Hepatocyte (in vitro differentiated cells): ENCODE measurements around the gene RBL1. TPM values are rescaled to one million over a fixed set of nuclear protein-coding genes. Genes with fewer than 3 reads are reported as not detected.
"Not testable (repeated sequence)": the region's sequence is repeated elsewhere in the genome, so short reads cannot be mapped to it uniquely, and the experiment has no call there.

ENCODE experiments used
- DNase-seq: peaks from one replicate; pipeline ENCODE4 v3.0.0-alpha.2; 2016; ENCODE audit warnings: low spot score
- H2AFZ ChIP-seq: fragments of 200-600 bp; sonication (generic); 2 replicates; pipeline ENCODE4 v1.6.0; 2016; ENCODE audit warnings: antibody characterized with exemption, mild to moderate bottlenecking
- H3K27ac ChIP-seq: fragments of 200-600 bp; sonication (generic); 2 replicates; pipeline ENCODE4 v1.5.1; 2016; ENCODE audit warnings: mild to moderate bottlenecking
- H3K27me3 ChIP-seq: fragments of 200-600 bp; sonication (generic); 2 replicates; pipeline ENCODE4 v1.6.1; 2016
- H3K36me3 ChIP-seq: fragments of 200-600 bp; sonication (generic); replicated peaks from 2 replicates; pipeline ENCODE4 v1.5.1; 2016; ENCODE audit warnings: low read depth; ENCODE audit not compliant: insufficient read depth
- H3K4me1 ChIP-seq: fragments of 200-600 bp; sonication (generic); 2 replicates; pipeline ENCODE4 v1.5.1; 2016; ENCODE audit warnings: mild to moderate bottlenecking, moderate library complexity; ENCODE audit not compliant: insufficient read depth
- H3K4me2 ChIP-seq: fragments of 200-600 bp; sonication (generic); 2 replicates; pipeline ENCODE4 v1.6.0; 2016
- H3K4me3 ChIP-seq: fragments of 200-600 bp; sonication (generic); 2 replicates; pipeline ENCODE4 v1.5.1; 2016; ENCODE audit warnings: mild to moderate bottlenecking
- H3K79me2 ChIP-seq: fragments of 200-600 bp; sonication (generic); 2 replicates; pipeline ENCODE4 v1.6.0; 2017; ENCODE audit warnings: mild to moderate bottlenecking
- H3K9me2 ChIP-seq: fragments of 200-600 bp; sonication (generic); replicated peaks from 2 replicates; pipeline ENCODE4 v1.6.0; 2017; ENCODE audit warnings: mild to moderate bottlenecking; ENCODE audit not compliant: insufficient read depth
- H3K9me3 ChIP-seq: fragments of 200-600 bp; sonication (generic); 2 replicates; pipeline ENCODE4 v1.5.1; 2016; ENCODE audit warnings: low read depth, mild to moderate bottlenecking
- H4K20me1 ChIP-seq: fragments of 200-600 bp; sonication (generic); 2 replicates; pipeline ENCODE4 v1.6.0; 2016; ENCODE audit warnings: mild to moderate bottlenecking; ENCODE audit not compliant: insufficient read depth, poor library complexity, severe bottlenecking
- CTCF ChIP-seq: fragments of 200-600 bp; sonication (generic); IDR thresholded peaks from 2 replicates; pipeline ENCODE4 v1.5.1; 2016; ENCODE audit warnings: antibody characterized with exemption, mild to moderate bottlenecking; ENCODE audit not compliant: poor library complexity
- EZH2 ChIP-seq: fragments of 200-600 bp; sonication (generic); IDR thresholded peaks from 2 replicates; pipeline ENCODE4 v1.6.1; 2016; ENCODE audit warnings: antibody characterized with exemption, mild to moderate bottlenecking, borderline replicate concordance
- EZH2phosphoT487 ChIP-seq: fragments of 200-600 bp; sonication (generic); IDR thresholded peaks from one replicate; pipeline ENCODE4 v1.6.1; 2018; ENCODE audit warnings: antibody characterized with exemption, mild to moderate bottlenecking, low read depth, moderate library complexity; ENCODE audit not compliant: unreplicated experiment, severe bottlenecking
- WGBS: methylation state at CpG from one replicate; pipeline ENCODE4 v1.1.6; 2016; ENCODE audit warnings: low lambda C conversion rate; ENCODE audit errors: missing lambda C conversion rate; 5-methylcytosine and 5-hydroxymethylcytosine counted together
- polyA plus RNA-seq: library from polyadenylated mRNA; unstranded; fragments of >200 nt; fragmentation: Nextera tagmentation; extraction: Ambion mirVana; gene quantifications from 2 replicates; pipeline ENCODE4 v1.2.1, GENCODE V29; 2016
- total RNA-seq: library from RNA; depleted of rRNA; stranded (reverse); fragments of >200 nt; gene quantifications from 2 replicates; pipeline ENCODE4 v1.2.3, GENCODE V29; 2014

Gene RBL1
- total and polyA plus RNA-seq, 2 experiments from 2014 or later, result 2.5 to 7.5 TPM

DNA sequence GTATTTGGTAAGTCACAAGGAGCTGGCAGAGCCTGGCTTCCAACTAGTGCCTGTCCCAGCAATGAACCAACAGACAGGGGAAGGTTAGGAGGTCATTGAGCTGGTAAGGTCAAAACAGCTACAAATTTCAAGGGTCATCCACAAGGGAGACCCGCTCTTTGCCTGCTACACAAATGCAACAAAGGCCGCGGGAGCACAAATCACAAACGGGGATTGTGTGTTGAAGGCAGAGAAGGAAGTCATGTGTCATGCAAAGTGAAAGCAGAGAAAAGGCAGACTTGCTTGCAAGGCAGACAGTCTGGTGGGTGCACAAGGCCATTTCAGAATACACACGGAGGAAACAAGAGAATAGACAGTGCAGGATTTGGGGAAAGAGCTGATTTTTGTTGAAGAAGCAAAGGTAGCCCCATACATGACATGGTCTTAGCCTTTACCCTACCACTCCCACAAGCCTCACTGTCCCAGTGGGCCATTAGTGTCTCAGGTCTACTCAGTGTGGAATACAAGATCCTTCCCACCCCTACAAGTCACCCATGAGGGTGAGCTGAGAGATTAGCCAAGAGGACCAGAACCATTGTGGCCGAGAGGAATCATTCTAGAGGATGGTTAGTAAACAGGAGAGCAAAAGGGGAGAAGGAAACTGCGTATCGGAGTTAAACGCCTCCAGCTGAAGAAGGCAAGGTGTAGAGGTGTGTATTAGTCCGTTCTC, 126.2 kb downstream of the RBL1 start:
- Histone ChIP-seq H3K4me3 (no peak overlapping the region), H3K4me2 (no peak overlapping the region), H4K20me1 (no peaks in the 10 kb centered on the region), H3K36me3 (no peaks in the 10 kb centered on the region), H3K27ac (no peak overlapping the region), H3K27me3 (no peaks in the 10 kb centered on the region), H2AFZ (no peak overlapping the region), H3K9me2 (no peaks in the 10 kb centered on the region), H3K4me1 (no peaks in the 10 kb centered on the region), H3K79me2 (no peaks in the 10 kb centered on the region), H3K9me3 (no peaks in the 10 kb centered on the region)
- 85% methylated on average over 10 of the region's 10 CpGs for WGBS
- no peak for DNase-seq
- no peak for TF ChIP-seq EZH2phosphoT487
- TF ChIP-seq EZH2, result no peak

DNA sequence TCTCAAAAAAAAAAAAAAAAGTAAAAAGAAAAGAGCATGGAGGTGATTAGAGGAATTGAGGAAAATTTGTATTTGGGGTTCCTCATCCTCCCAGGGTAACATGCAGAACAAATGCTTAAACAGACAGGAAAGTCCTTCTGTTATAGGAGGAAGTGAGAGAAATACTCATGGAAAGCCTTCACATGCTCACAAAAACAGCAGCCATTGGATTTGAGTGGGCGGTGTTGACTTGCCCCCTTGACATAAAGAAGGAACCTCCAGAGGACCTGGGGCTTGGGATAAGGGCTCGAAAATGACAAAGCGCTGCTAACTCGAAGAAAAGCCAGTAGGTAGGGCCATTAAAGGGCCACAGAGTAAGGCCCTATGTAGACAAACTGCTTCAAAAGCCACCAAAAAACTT, 126.7 kb downstream of the RBL1 start:
- no peaks in the 10 kb centered on the region for H3K9me2 ChIP-seq
- DNase-seq, result no peak
- no peak overlapping the region for H3K27ac ChIP-seq
- H3K9me3 ChIP-seq, result no peaks in the 10 kb centered on the region
- H3K27me3 ChIP-seq, result no peaks in the 10 kb centered on the region
- H4K20me1 ChIP-seq, result no peaks in the 10 kb centered on the region
- H3K4me2 ChIP-seq, result no peak overlapping the region
- H3K36me3 ChIP-seq, result no peaks in the 10 kb centered on the region
- no peaks in the 10 kb centered on the region for H3K4me1 ChIP-seq
- no peak overlapping the region for H2AFZ ChIP-seq
- WGBS, result 95% methylated on average over 4 of the region's 4 CpGs
- no peak for TF ChIP-seq EZH2phosphoT487
- no peak for TF ChIP-seq CTCF
- TF ChIP-seq EZH2, result no peak
- H3K79me2 ChIP-seq, result no peaks in the 10 kb centered on the region
- no peak overlapping the region for H3K4me3 ChIP-seq

- Histone ChIP-seq H3K4me2 (no peak overlapping the region), H2AFZ (no peak overlapping the region), H3K4me3 (no peak overlapping the region), H3K79me2 (no peaks in the 10 kb centered on the region), H3K4me1 (no peaks in the 10 kb centered on the region), H3K36me3 (no peaks in the 10 kb centered on the region), H3K9me3 (no peaks in the 10 kb centered on the region), H3K27ac (no peak overlapping the region), H4K20me1 (no peaks in the 10 kb centered on the region), H3K27me3 (no peaks in the 10 kb centered on the region), H3K9me2 (no peaks in the 10 kb centered on the region)
- DNase-seq, result no peak
- WGBS, result 71% methylated on average over 5 of the region's 5 CpGs
- TF ChIP-seq CTCF, result no peak
- no peak for TF ChIP-seq EZH2phosphoT487
- no peak for TF ChIP-seq EZH2
Measured at GRCh38 chr20:36967636-36968035, 128.2 kb downstream of the RBL1 start.

DNA sequence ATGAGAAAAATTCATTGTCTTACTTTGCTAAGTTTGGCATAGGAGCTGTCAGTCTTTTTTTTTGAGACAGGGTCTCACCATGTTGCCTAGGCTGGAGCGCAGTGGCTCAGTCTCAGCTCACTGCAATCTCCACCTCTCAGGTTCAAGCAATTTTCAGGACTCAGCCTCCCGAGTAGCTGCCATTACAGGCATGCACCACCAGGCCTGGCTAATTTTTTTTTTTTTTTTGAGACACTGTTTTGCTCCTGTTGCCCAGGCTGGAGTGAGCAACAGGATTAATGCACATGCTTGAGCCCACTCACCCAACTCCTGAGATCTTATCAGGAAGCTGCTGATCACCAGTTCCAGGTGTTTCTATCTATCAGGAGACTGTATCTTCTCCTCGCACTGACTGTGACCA, 128.8 kb downstream of the RBL1 start:
- H3K4me1 ChIP-seq, H3K27ac ChIP-seq, H3K27me3 ChIP-seq, H3K9me3 ChIP-seq, H3K9me2 ChIP-seq, H2AFZ ChIP-seq, H3K36me3 ChIP-seq, H3K79me2 ChIP-seq, H3K4me3 ChIP-seq, H3K4me2 ChIP-seq, DNase-seq, H4K20me1 ChIP-seq: not testable (repeated sequence)
- WGBS, result 76% methylated on average over 3 of the region's 3 CpGs

DNA sequence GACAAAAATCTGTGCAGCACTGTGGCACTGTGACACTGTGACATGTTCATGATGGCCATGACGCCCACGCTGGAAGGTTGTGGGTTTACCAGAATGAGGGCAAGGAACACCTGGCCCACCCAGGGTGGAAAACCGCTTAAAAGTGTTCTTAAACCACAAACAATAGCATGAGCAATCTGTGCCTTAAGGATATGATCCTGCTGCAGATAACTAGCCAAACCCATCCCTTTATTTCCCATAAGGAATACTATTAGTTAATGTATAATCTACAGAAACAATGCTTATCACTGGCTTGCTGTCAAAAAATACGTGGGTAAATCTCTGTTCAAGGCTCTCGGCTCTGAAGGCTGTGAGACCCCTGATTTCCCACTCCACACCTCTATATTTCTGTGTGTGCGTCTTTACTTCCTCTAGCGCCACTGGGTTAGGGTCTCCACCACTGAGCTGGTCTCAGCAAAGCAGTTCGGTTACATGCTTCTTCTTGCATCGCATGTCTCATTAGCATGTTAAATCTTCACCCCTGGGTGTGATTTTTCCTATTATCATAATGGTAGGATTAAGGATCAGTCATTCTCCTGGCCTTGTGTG, 133.3 kb downstream of the RBL1 start:
- H3K79me2 ChIP-seq, H3K9me3 ChIP-seq, H3K4me2 ChIP-seq, H3K36me3 ChIP-seq, H3K4me3 ChIP-seq, H3K27me3 ChIP-seq, H3K9me2 ChIP-seq, H3K4me1 ChIP-seq, H2AFZ ChIP-seq, H4K20me1 ChIP-seq, DNase-seq, H3K27ac ChIP-seq: not testable (repeated sequence)
- 77% methylated on average over 9 of the region's 9 CpGs for WGBS
